GM12873 (cell line): ENCODE data around the gene RASGRF1.

Experiments
- CTCF ChIP-seq: IDR thresholded peaks from 2 replicates; pipeline ENCODE4 v1.5.1; 2012; ENCODE audit warnings: low read depth, mild to moderate bottlenecking, moderate library complexity, low read length, control low read depth; ENCODE audit not compliant: insufficient read depth; ENCODE audit errors: missing control alignments

Gene RASGRF1

GRCh38 chr15:78988361-78988911, 102.1 kb downstream of the RASGRF1 start:
- TF ChIP-seq CTCF: no peak

GRCh38 chr15:78987556-78988360, 102.8 kb downstream of the RASGRF1 start:
- TF ChIP-seq CTCF: no peak

- no peak for TF ChIP-seq CTCF
Observed at GRCh38 chr15:78985859-78986475, 104.6 kb downstream of the RASGRF1 start.

- TF ChIP-seq CTCF: no peak
Observed at GRCh38 chr15:78984041-78984440, 106.5 kb downstream of the RASGRF1 start.

GRCh38 chr15:78983146-78983918, 107.2 kb downstream of the RASGRF1 start:
- TF ChIP-seq CTCF: no peak

GRCh38 chr15:78982736-78983135, 107.8 kb downstream of the RASGRF1 start:
- no peak for TF ChIP-seq CTCF
